Tibial nerve (tissue), 4 donors: ENCODE measurements around the gene TEAD4.

ENCODE experiments used
- EP300 ChIP-seq, 2 donors: sonication (generic); formaldehyde crosslinking; IDR thresholded peaks; one replicate each; pipeline ENCODE4 v1.6.1; 2017; ENCODE audit warnings: antibody characterized with exemption in 2 of 2, mild to moderate bottlenecking in 1 of 2
- POLR2A ChIP-seq, 2 donors: fragments of 450-650 bp; IDR thresholded peaks; one replicate each; pipeline ENCODE4 v1.6.1; 2017; ENCODE audit warnings: antibody characterized with exemption in 2 of 2, mild to moderate bottlenecking in 2 of 2, moderate library complexity in 2 of 2
- TF ChIP-seq, protein P1 (sequence below), 5 experiments: fragments of 200-600 bp in 3 of 5; fragments of 450-650 bp in 2 of 5; sonication (generic) in 3 of 5; IDR thresholded peaks; one replicate each; pipeline ENCODE4 v1.5.1; 2016 to 2019; ENCODE audit warnings: antibody characterized with exemption in 5 of 5, mild to moderate bottlenecking in 3 of 5, moderate library complexity in 2 of 5

DNA sequence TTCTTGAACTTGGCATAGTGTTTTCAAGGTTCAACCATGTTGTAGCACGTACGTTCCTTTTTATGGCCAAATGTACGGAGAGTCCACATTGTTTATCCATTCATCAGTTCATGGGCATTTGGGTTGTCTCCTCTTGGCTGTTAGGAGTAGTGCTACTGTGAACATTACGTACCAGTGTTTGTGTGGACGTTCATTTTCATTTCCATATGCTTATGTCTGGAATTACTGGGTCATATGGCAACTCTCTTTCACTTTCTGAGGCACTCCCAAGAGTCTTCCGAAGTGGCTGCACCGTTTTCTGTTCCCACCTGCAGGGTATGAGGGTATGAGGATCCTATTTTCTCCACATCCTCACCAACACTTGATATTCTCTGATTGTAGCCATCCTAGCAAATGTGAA is 68.9 kb downstream of the TEAD4 start:
- TF ChIP-seq, protein P1, sequence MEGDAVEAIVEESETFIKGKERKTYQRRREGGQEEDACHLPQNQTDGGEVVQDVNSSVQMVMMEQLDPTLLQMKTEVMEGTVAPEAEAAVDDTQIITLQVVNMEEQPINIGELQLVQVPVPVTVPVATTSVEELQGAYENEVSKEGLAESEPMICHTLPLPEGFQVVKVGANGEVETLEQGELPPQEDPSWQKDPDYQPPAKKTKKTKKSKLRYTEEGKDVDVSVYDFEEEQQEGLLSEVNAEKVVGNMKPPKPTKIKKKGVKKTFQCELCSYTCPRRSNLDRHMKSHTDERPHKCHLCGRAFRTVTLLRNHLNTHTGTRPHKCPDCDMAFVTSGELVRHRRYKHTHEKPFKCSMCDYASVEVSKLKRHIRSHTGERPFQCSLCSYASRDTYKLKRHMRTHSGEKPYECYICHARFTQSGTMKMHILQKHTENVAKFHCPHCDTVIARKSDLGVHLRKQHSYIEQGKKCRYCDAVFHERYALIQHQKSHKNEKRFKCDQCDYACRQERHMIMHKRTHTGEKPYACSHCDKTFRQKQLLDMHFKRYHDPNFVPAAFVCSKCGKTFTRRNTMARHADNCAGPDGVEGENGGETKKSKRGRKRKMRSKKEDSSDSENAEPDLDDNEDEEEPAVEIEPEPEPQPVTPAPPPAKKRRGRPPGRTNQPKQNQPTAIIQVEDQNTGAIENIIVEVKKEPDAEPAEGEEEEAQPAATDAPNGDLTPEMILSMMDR (IDR thresholded peaks at IDR 0.05) = no peak
- TF ChIP-seq POLR2A (IDR thresholded peaks at IDR 0.05) (no peak), EP300 (IDR thresholded peaks at IDR 0.05) (no peak)
